OCI-LY3 (cell line): ENCODE data around the gene AGBL4.
"Not testable (repeated sequence)": the region's sequence is repeated elsewhere in the genome, so short reads cannot be mapped to it uniquely, and the experiment has no call there.

ENCODE experiments used
- H2AFZ ChIP-seq: fragments of 200-600, 300-600 bp; shearing (Covaris generic); 2 replicates; pipeline ENCODE4 v1.6.0; 2014; ENCODE audit warnings: antibody characterized with exemption, low read depth, low read length
- H3K27ac ChIP-seq: fragments of 200-600, 300-600 bp; sonication (generic); 2 replicates; pipeline ENCODE4 v1.5.1; 2014; ENCODE audit warnings: mild to moderate bottlenecking, low read length, moderate library complexity, mixed read lengths
- H3K27me3 ChIP-seq: fragments of 200-600, 300-600 bp; sonication (generic); 2 replicates; pipeline ENCODE4 v1.6.1; 2014; ENCODE audit warnings: low read depth, low read length, mixed read lengths
- H3K36me3 ChIP-seq: fragments of 200-600, 300-600 bp; sonication (generic); replicated peaks from 2 replicates; pipeline ENCODE3; 2014; ENCODE audit warnings: low read depth, low read length, mixed read lengths
- H3K4me1 ChIP-seq: fragments of 300-600, 200-600 bp; sonication (generic); 2 replicates; pipeline ENCODE4 v1.6.1; 2014; ENCODE audit warnings: low read length, mixed read lengths
- H3K4me2 ChIP-seq: fragments of 200-600, 300-600 bp; sonication (generic); 2 replicates; pipeline ENCODE4 v1.6.1; 2014; ENCODE audit warnings: low read length, mixed read lengths
- H3K4me3 ChIP-seq: fragments of 300-600, 200-600 bp; sonication (generic); 2 replicates; pipeline ENCODE4 v1.5.1; 2014; ENCODE audit warnings: antibody characterized with exemption, mild to moderate bottlenecking, low read length, moderate library complexity
- H3K79me2 ChIP-seq: fragments of 300-600, 200-600 bp; shearing (Covaris generic); 2 replicates; pipeline ENCODE4 v1.6.1; 2014; ENCODE audit warnings: mild to moderate bottlenecking, low read length, mixed read lengths
- H3K9ac ChIP-seq: fragments of 300-600, 200-600 bp; shearing (Covaris generic); 2 replicates; pipeline ENCODE4 v1.6.0; 2014; ENCODE audit warnings: mild to moderate bottlenecking, low read length, moderate library complexity
- H3K9me3 ChIP-seq: fragments of 200-600, 300-600 bp; shearing (Covaris generic); 2 replicates; pipeline ENCODE4 v1.6.1; 2014; ENCODE audit warnings: low read length, mixed read lengths; ENCODE audit not compliant: insufficient read depth
- H4K20me1 ChIP-seq: fragments of 200-600, 300-600 bp; sonication (generic); 2 replicates; pipeline ENCODE4 v1.6.1; 2016; ENCODE audit warnings: low read length, mixed read lengths; ENCODE audit not compliant: insufficient read depth
- EZH2phosphoT487 ChIP-seq: fragments of 200-600 bp; shearing (Covaris generic); IDR thresholded peaks from 2 replicates; pipeline ENCODE4 v1.6.1; 2018; ENCODE audit warnings: antibody characterized with exemption, mixed run types, low read depth
- TF ChIP-seq, protein P1 (sequence below): fragments of 200-600, 300-600 bp; sonication (generic); IDR thresholded peaks from 2 replicates; pipeline ENCODE4 v1.5.1; 2014; ENCODE audit warnings: antibody characterized with exemption, low read length, low read depth

The AGBL4 gene

GRCh38 chr1:49331066-49331852 is 692.5 kb downstream of the AGBL4 start:
- Histone ChIP-seq H2AFZ (no peak overlapping the region), H3K9ac (no peak overlapping the region), H3K4me1 (no peaks in the 10 kb centered on the region), H3K4me3 (no peak overlapping the region), H4K20me1 (no peaks in the 10 kb centered on the region), H3K27me3 (no peaks in the 10 kb centered on the region), H3K27ac (no peak overlapping the region), H3K79me2 (no peaks in the 10 kb centered on the region), H3K9me3 (no peaks in the 10 kb centered on the region), H3K36me3 (no peaks in the 10 kb centered on the region), H3K4me2 (no peak overlapping the region)
- TF ChIP-seq, protein P1, sequence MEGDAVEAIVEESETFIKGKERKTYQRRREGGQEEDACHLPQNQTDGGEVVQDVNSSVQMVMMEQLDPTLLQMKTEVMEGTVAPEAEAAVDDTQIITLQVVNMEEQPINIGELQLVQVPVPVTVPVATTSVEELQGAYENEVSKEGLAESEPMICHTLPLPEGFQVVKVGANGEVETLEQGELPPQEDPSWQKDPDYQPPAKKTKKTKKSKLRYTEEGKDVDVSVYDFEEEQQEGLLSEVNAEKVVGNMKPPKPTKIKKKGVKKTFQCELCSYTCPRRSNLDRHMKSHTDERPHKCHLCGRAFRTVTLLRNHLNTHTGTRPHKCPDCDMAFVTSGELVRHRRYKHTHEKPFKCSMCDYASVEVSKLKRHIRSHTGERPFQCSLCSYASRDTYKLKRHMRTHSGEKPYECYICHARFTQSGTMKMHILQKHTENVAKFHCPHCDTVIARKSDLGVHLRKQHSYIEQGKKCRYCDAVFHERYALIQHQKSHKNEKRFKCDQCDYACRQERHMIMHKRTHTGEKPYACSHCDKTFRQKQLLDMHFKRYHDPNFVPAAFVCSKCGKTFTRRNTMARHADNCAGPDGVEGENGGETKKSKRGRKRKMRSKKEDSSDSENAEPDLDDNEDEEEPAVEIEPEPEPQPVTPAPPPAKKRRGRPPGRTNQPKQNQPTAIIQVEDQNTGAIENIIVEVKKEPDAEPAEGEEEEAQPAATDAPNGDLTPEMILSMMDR: no peak
- no peak for TF ChIP-seq EZH2phosphoT487

DNA sequence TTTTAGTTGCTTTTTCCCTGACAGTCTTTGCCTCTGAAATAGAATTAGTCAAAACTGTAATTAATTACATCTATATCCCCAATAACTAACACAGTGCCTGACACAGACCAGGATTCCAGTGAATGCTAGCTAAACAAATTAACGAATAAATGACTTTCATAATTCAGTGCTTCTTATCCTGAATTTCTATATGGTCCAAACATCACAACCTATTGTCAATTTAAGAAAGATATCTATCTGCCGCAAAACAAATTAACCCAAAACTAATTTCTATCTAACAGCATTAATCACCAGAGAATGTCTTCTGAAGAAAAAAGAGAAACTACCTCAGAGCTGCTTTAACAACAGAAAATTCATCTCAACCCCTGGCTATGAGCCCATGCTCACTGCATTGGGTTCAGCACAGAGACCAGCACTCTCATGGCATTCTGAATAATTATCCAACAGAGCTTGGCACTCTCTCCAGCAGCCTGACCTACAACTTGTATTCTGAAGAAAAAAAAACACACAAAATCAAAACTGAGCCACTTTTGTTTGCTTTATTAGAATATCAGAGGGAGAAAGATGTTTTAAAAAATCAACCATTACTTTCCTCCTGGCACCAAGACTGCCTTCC is 699.7 kb downstream of the AGBL4 start:
- TF ChIP-seq, protein P1: no peak
- no peak for TF ChIP-seq EZH2phosphoT487
- Histone ChIP-seq H3K36me3 (no peaks in the 10 kb centered on the region), H3K4me3 (no peak overlapping the region), H3K79me2 (no peaks in the 10 kb centered on the region), H3K9ac (no peak overlapping the region), H4K20me1 (no peaks in the 10 kb centered on the region), H3K9me3 (no peaks in the 10 kb centered on the region), H3K4me1 (no peaks in the 10 kb centered on the region), H3K27ac (no peak overlapping the region), H3K4me2 (no peak overlapping the region), H3K27me3 (no peaks in the 10 kb centered on the region), H2AFZ (no peak overlapping the region)

- H3K4me1 ChIP-seq, H3K4me3 ChIP-seq, H2AFZ ChIP-seq, H3K4me2 ChIP-seq, H3K9ac ChIP-seq, H3K79me2 ChIP-seq, H3K27me3 ChIP-seq, H3K36me3 ChIP-seq, H3K9me3 ChIP-seq, H3K27ac ChIP-seq, H4K20me1 ChIP-seq: not testable (repeated sequence)
Measured at GRCh38 chr1:49320493-49320892, 703.3 kb downstream of the AGBL4 start.

DNA sequence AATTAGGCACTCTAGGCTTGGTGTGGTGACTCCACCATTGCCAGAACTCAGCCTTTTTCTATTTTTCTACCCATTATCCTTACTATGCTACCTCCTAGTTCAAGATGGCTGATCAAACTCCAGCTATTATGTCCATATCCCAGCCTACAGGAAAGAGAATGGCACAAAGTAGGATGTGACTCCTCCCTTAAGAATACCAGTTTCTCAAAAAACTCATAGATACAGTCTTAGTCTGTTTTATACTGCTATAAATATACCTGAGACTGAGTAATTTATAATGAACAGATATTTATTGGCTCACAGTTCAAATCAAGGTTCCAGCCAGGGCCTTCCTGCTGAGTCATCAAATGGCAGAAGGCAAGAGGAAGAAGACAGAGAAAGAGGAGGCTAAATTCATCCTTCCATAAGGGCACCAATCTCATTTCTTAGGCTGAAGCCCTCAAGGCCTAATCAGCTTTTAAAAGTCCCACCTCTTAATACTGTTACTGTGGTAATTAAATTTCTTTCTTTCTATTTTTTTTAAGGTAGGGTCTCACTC is 704.3 kb downstream of the AGBL4 start:
- H3K9me3 ChIP-seq: no peaks in the 10 kb centered on the region
- H3K27ac ChIP-seq: no peak overlapping the region

More for the DNA sequence above, 704.3 kb downstream of the AGBL4 start:
- Histone ChIP-seq H3K4me1 (no peaks in the 10 kb centered on the region), H3K79me2 (no peaks in the 10 kb centered on the region), H3K9ac (no peak overlapping the region), H4K20me1 (no peaks in the 10 kb centered on the region), H3K4me3 (no peak overlapping the region), H3K4me2 (no peak overlapping the region), H2AFZ (no peak overlapping the region), H3K27me3 (no peaks in the 10 kb centered on the region), H3K36me3 (no peaks in the 10 kb centered on the region)
- TF ChIP-seq EZH2phosphoT487: no peak
- TF ChIP-seq, protein P1: no peak
